Thoracic aorta (tissue), 2 donors: ENCODE data around the gene PTF1A. TPM values are rescaled to one million over a fixed set of nuclear protein-coding genes. Genes with fewer than 3 reads are reported as not detected.

ENCODE experiments used
- ATAC-seq: fragments of 150-250 bp; one replicate; pipeline ENCODE4 v1.8.0; 2017; ENCODE audit warnings: low read depth; ENCODE audit not compliant: insufficient number of reproducible peaks, low FRiP score
- DNase-seq: peaks from one replicate; pipeline ENCODE4 v3.0.0-alpha.2; 2020; ENCODE audit warnings: low spot score
- H3K27ac ChIP-seq, 2 donors: fragments of 200-600 bp; sonication (generic); 1 replicate in 1 of 2; 2 replicates in 1 of 2; pipeline ENCODE4 v1.5.1; 2016; ENCODE audit warnings: mild to moderate bottlenecking in 2 of 2, moderate library complexity in 2 of 2
- H3K27me3 ChIP-seq: fragments of 200-600 bp; sonication (generic); replicated peaks from 2 replicates; pipeline ENCODE4 v1.6.0; 2016; ENCODE audit warnings: mild to moderate bottlenecking; ENCODE audit not compliant: insufficient read depth
- H3K36me3 ChIP-seq: fragments of 200-600 bp; sonication (generic); one replicate; pipeline ENCODE4 v1.5.1; 2016
- H3K4me1 ChIP-seq, 2 donors: fragments of 200-600 bp; sonication (generic); 1 replicate in 1 of 2; 2 replicates in 1 of 2; pipeline versions ENCODE4 v1.5.1 to v1.6.0; 2016; ENCODE audit warnings: low read depth in 2 of 2, mild to moderate bottlenecking in 1 of 2; ENCODE audit not compliant: control insufficient read depth in 1 of 2
- H3K4me3 ChIP-seq: fragments of 200-600 bp; sonication (generic); 2 replicates; pipeline ENCODE4 v1.5.1; 2016; ENCODE audit warnings: mild to moderate bottlenecking
- H3K9me3 ChIP-seq: fragments of 200-600 bp; sonication (generic); 2 replicates; pipeline ENCODE4 v1.5.1; 2016
- total RNA-seq, 2 donors: library from RNA; depleted of rRNA; stranded (reverse); fragments of >200 nt; gene quantifications; one replicate each; pipeline versions ENCODE4 v1.1.0 to v1.2.3, GENCODE V29; 2016
- TF ChIP-seq, protein P1 (sequence below): fragments of 200-600 bp; sonication (generic); IDR thresholded peaks from one replicate; pipeline ENCODE4 v1.5.1; 2019; ENCODE audit warnings: antibody characterized with exemption

The PTF1A gene
- total RNA-seq, 2 donors from 2014 or later = not detected

DNA sequence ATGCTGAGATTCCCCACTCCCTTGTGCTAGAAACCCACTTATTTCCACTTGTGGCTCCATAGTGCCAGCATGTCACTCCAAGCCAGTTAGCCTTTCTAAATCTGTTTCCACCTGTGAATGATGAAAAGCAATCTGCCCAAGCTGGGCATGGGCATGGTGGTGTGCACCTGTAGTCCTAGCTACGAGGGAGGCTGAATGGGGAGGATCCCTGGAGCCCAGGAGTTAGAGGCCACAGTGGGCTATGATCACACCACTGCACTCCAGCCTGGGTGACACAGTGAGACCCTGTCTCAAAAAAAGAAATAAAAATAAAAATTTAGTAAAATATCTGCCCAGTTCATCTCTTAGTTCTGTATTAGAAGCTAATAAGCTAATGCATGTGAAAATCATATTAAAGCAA lies 5.0 kb upstream of the PTF1A start:
- peaks cover 0 to 5% of the 10 kb centered on the region in 2 donors for H3K4me1 ChIP-seq
- H3K27me3 ChIP-seq = peaks cover 8% of the 10 kb centered on the region
- H3K36me3 ChIP-seq = no peaks in the 10 kb centered on the region
- DNase-seq = no peak
- no peaks in the 10 kb centered on the region for H3K9me3 ChIP-seq
- no peak for ATAC-seq
- H3K4me3 ChIP-seq = no peak overlapping the region
- TF ChIP-seq, protein P1, sequence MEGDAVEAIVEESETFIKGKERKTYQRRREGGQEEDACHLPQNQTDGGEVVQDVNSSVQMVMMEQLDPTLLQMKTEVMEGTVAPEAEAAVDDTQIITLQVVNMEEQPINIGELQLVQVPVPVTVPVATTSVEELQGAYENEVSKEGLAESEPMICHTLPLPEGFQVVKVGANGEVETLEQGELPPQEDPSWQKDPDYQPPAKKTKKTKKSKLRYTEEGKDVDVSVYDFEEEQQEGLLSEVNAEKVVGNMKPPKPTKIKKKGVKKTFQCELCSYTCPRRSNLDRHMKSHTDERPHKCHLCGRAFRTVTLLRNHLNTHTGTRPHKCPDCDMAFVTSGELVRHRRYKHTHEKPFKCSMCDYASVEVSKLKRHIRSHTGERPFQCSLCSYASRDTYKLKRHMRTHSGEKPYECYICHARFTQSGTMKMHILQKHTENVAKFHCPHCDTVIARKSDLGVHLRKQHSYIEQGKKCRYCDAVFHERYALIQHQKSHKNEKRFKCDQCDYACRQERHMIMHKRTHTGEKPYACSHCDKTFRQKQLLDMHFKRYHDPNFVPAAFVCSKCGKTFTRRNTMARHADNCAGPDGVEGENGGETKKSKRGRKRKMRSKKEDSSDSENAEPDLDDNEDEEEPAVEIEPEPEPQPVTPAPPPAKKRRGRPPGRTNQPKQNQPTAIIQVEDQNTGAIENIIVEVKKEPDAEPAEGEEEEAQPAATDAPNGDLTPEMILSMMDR = no peak
- H3K27ac ChIP-seq = no peak overlapping the region

DNA sequence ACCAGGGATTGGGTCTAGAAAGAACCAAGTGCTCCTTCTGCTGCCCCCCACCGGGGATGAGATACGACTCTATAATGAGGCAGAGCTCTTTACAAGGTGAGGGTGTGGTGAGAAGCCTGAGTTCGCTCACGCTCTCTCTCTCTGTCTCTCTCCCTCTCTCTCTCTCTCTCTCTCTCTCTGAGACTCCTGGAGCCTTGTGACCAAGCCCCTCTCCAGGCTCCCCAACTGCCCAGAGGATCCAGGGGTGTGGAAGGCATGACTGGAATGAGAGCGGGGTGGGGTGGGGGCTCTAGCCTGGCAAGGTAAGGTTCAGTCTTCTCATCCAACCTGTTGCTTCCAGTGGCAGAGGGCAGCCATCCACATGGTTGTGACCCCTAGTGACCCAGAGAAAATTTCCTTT lies 3.1 kb upstream of the PTF1A start:
- TF ChIP-seq, protein P1 = no peak
- peaks cover 8% of the 10 kb centered on the region for H3K27me3 ChIP-seq

DNA sequence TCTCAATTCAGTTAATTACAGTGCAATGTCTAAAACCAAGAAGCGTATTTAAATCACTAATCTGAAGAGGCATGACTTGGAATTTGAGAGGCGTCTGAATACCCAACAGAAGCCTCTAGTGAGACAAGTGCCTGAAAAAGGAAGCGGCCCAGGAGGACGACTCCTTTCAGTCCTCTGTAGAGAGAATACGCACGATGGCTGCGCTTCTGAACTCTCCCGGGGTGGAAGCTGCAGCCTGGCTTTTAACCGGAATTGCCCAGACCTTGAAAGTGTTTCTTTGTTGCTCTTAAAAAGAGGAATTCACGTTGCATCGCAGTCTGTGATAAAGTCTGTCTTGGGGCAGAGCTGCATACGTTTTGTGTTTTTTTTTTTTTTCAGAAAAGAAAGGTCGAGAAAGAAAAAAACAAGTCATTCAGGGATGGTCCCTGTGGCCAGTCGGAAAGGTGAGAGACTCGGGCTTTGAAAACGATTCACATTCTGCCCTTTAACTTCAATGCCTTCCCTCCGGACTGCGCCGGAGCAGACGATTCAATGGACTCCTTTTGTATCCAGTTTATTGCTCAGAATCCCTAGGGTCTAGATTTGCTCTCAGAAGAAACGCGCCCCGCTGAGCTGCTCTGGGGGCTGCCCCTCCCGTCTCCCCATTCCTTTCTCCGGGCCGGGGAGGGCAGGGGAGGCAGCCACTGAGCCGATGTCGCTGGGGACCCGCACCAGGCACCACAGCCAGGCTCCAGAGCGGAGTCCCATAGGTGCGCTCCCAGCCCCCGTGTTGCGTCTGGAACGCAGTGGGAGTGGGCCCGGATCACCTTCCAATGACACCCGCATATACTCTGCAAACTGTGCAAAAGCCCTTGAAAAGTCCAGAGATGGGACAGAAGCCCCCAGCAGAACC lies 994 bp upstream of the PTF1A start:
- no peak for ATAC-seq
- Histone ChIP-seq H3K27ac (no peak overlapping the region), H3K36me3 (no peaks in the 10 kb centered on the region), H3K27me3 (peaks cover 8% of the 10 kb centered on the region), H3K4me3 (no peak overlapping the region), H3K4me1 (peaks cover 0 to 16% of the 10 kb centered on the region in 2 donors), H3K9me3 (no peaks in the 10 kb centered on the region)
- TF ChIP-seq, protein P1 = no peak
- no peak for DNase-seq

More for the DNA sequence above, 3.1 kb upstream of the PTF1A start:
- Histone ChIP-seq H3K27ac (no peak overlapping the region), H3K4me3 (no peak overlapping the region), H3K4me1 (peaks cover 0 to 10% of the 10 kb centered on the region in 2 donors), H3K36me3 (no peaks in the 10 kb centered on the region), H3K9me3 (no peaks in the 10 kb centered on the region)
- DNase-seq = no peak
- no peak for ATAC-seq

DNA sequence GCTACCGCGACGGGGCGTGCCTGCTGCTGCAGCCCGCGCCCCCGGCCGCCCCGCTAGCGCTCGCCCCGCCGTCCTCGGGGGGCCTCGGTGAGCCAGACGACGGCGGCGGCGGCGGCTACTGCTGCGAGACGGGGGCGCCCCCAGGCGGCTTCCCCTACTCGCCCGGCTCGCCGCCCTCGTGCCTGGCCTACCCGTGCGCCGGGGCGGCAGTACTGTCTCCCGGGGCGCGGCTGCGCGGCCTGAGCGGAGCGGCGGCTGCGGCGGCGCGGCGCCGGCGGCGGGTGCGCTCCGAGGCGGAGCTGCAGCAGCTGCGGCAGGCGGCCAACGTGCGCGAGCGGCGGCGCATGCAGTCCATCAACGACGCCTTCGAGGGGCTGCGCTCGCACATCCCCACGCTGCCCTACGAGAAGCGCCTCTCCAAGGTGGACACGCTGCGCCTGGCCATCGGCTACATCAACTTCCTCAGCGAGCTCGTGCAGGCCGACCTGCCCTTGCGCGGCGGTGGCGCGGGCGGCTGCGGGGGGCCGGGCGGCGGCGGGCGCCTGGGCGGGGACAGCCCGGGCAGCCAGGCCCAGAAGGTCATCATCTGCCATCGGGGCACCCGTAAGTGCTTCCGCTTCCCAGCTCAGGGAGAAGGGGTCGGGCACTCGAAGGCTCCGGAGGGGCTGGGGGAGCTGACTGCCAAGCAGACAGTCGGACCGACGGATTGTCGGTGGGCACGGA lies 761 bp downstream of the PTF1A start:
- Histone ChIP-seq H3K27ac (no peak overlapping the region), H3K27me3 (peaks cover 8% of the 10 kb centered on the region), H3K4me3 (no peak overlapping the region), H3K36me3 (no peaks in the 10 kb centered on the region), H3K9me3 (no peaks in the 10 kb centered on the region), H3K4me1 (peaks cover 0 to 16% of the 10 kb centered on the region in 2 donors)
- ATAC-seq (no peak), DNase-seq (no peak)
- TF ChIP-seq, protein P1 = no peak

DNA sequence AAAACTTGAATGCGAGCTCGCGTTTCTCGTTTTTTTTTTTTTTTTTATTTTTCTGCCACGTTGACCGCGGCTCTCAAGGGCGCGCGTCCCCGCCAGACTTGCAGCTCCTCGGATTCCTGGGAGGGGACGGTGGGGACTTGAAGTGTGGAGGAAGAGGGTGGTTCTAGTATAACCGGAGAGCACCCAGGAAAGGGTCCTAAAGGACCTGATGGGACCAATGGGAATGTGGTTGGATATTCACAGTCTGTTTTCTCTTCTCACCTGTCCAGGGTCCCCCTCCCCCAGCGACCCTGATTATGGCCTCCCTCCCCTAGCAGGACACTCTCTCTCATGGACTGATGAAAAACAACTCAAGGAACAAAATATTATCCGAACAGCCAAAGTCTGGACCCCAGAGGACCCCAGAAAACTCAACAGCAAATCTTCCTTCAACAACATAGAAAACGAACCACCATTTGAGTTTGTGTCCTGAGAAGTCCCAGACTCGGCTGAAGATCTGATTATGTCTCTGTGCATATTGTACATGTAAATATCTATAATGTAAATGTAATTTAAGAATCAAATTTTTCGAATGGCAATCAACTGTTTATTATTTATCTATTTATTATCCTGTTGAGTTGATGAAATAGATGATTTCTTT lies 1.4 kb downstream of the PTF1A start:
- no peaks in the 10 kb centered on the region for H3K36me3 ChIP-seq
- H3K4me3 ChIP-seq = no peak overlapping the region
- H3K4me1 ChIP-seq = peaks cover 0 to 16% of the 10 kb centered on the region in 2 donors
- TF ChIP-seq, protein P1 = no peak
- peaks cover 8% of the 10 kb centered on the region for H3K27me3 ChIP-seq
- no peak overlapping the region for H3K27ac ChIP-seq
- H3K9me3 ChIP-seq = no peaks in the 10 kb centered on the region
- DNase-seq (no peak), ATAC-seq (no peak)
